A549 (cell line): ENCODE data around the gene KLHDC7B.

ENCODE experiments used
- BHLHE40 ChIP-seq: IDR thresholded peaks from 2 replicates; pipeline ENCODE4 v1.6.1; 2012; ENCODE audit warnings: low read depth, low read length, inconsistent platforms
- CTCF ChIP-seq: fragments of >200 bp; sonication (Bioruptor Twin); formaldehyde crosslinking; IDR thresholded peaks from 3 replicates; pipeline ENCODE4 v1.5.1; 2016
- EP300 ChIP-seq, 2 experiments: fragments of >200 bp; sonication (Bioruptor Twin); formaldehyde crosslinking; IDR thresholded peaks; 2 replicates in 1 of 2; 3 replicates in 1 of 2; pipeline ENCODE4 v1.6.1; 2016 to 2017
- MAX ChIP-seq: IDR thresholded peaks from 2 replicates; pipeline ENCODE4 v1.6.1; 2012
- NR3C1 ChIP-seq: fragments of >200 bp; sonication (Bioruptor Twin); formaldehyde crosslinking; IDR thresholded peaks from 3 replicates; pipeline ENCODE4 v1.6.1; 2017
- POLR2A ChIP-seq: IDR thresholded peaks from 2 replicates; pipeline ENCODE4 v1.6.1; 2012; ENCODE audit warnings: mild to moderate bottlenecking, low read length
- POLR2AphosphoS2 ChIP-seq: conservative IDR thresholded peaks from 2 replicates; pipeline ENCODE4 v1.6.1; 2012; ENCODE audit warnings: low read length, improper control_type of control experiment, inconsistent platforms
- RAD21 ChIP-seq, 2 experiments: fragments of >200 bp in 1 of 2; sonication (Bioruptor Twin) in 1 of 2; formaldehyde crosslinking in 1 of 2; IDR thresholded peaks in 1 of 2; conservative IDR thresholded peaks in 1 of 2; 2 replicates in 1 of 2; 3 replicates in 1 of 2; pipeline ENCODE4 v1.6.1; 2012 to 2018; ENCODE audit warnings: inconsistent platforms in 1 of 2
- RFX5 ChIP-seq: fragments of 450-650 bp; IDR thresholded peaks from 2 replicates; pipeline ENCODE4 v1.7.1; 2014; ENCODE audit warnings: antibody characterized with exemption, mild to moderate bottlenecking, moderate library complexity
- ZNF302 ChIP-seq: fragments of 250-450 bp; sonication (Bioruptor Pico); IDR thresholded peaks from 2 replicates; pipeline ENCODE4 v1.9.0; 2021; ENCODE audit warnings: inconsistent platforms, mild to moderate bottlenecking, moderate library complexity
- TF ChIP-seq, protein P1 (sequence below): fragments of 450-650 bp; IDR thresholded peaks from 2 replicates; pipeline ENCODE4 v1.6.1; 2014; ENCODE audit warnings: antibody characterized with exemption
- TF ChIP-seq, protein P2 (sequence below): fragments of 200-600 bp; sonication (generic); IDR thresholded peaks from 2 replicates; pipeline ENCODE4 v1.6.1; 2016; ENCODE audit warnings: antibody characterized with exemption, mild to moderate bottlenecking, moderate library complexity

GRCh38 chr22:50545522-50546325, at the start of gene KLHDC7B:
- TF ChIP-seq POLR2A = no peak
- no peak for TF ChIP-seq CTCF
- no peak for TF ChIP-seq POLR2AphosphoS2
- TF ChIP-seq RAD21 (conservative IDR thresholded peaks at IDR 0.05 in 1 of 2, IDR thresholded peaks at IDR 0.05 in 1 of 2) = no peak
- TF ChIP-seq NR3C1 = no peak
- TF ChIP-seq BHLHE40 = no peak
- no peak for TF ChIP-seq MAX
- no peak for TF ChIP-seq EP300 (IDR thresholded peaks at IDR 0.05)
- no peak for TF ChIP-seq RFX5
- TF ChIP-seq, protein P1, sequence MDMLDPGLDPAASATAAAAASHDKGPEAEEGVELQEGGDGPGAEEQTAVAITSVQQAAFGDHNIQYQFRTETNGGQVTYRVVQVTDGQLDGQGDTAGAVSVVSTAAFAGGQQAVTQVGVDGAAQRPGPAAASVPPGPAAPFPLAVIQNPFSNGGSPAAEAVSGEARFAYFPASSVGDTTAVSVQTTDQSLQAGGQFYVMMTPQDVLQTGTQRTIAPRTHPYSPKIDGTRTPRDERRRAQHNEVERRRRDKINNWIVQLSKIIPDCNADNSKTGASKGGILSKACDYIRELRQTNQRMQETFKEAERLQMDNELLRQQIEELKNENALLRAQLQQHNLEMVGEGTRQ = no peak
- TF ChIP-seq ZNF302 (CRISPR knock-in tag) = no peak
- TF ChIP-seq, protein P2, sequence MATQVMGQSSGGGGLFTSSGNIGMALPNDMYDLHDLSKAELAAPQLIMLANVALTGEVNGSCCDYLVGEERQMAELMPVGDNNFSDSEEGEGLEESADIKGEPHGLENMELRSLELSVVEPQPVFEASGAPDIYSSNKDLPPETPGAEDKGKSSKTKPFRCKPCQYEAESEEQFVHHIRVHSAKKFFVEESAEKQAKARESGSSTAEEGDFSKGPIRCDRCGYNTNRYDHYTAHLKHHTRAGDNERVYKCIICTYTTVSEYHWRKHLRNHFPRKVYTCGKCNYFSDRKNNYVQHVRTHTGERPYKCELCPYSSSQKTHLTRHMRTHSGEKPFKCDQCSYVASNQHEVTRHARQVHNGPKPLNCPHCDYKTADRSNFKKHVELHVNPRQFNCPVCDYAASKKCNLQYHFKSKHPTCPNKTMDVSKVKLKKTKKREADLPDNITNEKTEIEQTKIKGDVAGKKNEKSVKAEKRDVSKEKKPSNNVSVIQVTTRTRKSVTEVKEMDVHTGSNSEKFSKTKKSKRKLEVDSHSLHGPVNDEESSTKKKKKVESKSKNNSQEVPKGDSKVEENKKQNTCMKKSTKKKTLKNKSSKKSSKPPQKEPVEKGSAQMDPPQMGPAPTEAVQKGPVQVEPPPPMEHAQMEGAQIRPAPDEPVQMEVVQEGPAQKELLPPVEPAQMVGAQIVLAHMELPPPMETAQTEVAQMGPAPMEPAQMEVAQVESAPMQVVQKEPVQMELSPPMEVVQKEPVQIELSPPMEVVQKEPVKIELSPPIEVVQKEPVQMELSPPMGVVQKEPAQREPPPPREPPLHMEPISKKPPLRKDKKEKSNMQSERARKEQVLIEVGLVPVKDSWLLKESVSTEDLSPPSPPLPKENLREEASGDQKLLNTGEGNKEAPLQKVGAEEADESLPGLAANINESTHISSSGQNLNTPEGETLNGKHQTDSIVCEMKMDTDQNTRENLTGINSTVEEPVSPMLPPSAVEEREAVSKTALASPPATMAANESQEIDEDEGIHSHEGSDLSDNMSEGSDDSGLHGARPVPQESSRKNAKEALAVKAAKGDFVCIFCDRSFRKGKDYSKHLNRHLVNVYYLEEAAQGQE = no peak
